MCF 10A (cell line): ENCODE results near the gene TNNI3K. TPM values are rescaled to one million over a fixed set of nuclear protein-coding genes. Genes with fewer than 3 reads are reported as not detected.

ENCODE experiments used
- BruUV-seq: library from RNA; stranded (reverse); fragments of 400-500 nt; replicated peaks from 2 replicates; lab custom pipeline; 2021; lab: Mats Ljungman, UMichigan
- CTCF ChIA-PET: fragments of 300-600 bp; sonication (Branson Sonifier 250); formaldehyde crosslinking; extraction: SDS; loops from one replicate; lab custom pipeline; 2021; ENCODE audit warnings: antibody characterized with exemption, inconsistent platforms; lab: Yijun Ruan, JAX
- POLR2A ChIA-PET: fragments of 300-600, 350-650 bp; sonication (Branson Sonifier 250); formaldehyde crosslinking; extraction: SDS; loops from one replicate; lab custom pipeline; 2020; ENCODE audit warnings: antibody characterized with exemption, inconsistent platforms; lab: Yijun Ruan, JAX
- DNase-seq: peaks from one replicate; pipeline ENCODE4 v3.0.0-alpha.2; 2018; ENCODE audit not compliant: unreplicated experiment
- H3K27ac Mint-ChIP-seq: one replicate; pipeline ENCODE4 v1.8.0; 2022; ENCODE audit warnings: mild to moderate bottlenecking, low read depth, mixed read lengths; ENCODE audit not compliant: unreplicated experiment
- H3K27me3 Mint-ChIP-seq: one replicate; pipeline ENCODE4 v1.8.0; 2022; ENCODE audit warnings: mixed read lengths; ENCODE audit not compliant: insufficient read depth, unreplicated experiment
- H3K36me3 Mint-ChIP-seq: one replicate; pipeline ENCODE4 v1.8.0; 2022; ENCODE audit warnings: mild to moderate bottlenecking, moderate library complexity, mixed read lengths; ENCODE audit not compliant: insufficient read depth, unreplicated experiment
- H3K4me1 Mint-ChIP-seq: one replicate; pipeline ENCODE4 v1.8.0; 2022; ENCODE audit warnings: mixed read lengths; ENCODE audit not compliant: insufficient read depth, unreplicated experiment
- H3K4me3 Mint-ChIP-seq: one replicate; pipeline ENCODE4 v1.8.0; 2022; ENCODE audit warnings: mild to moderate bottlenecking, moderate library complexity, mixed read lengths; ENCODE audit not compliant: unreplicated experiment
- H3K9me3 Mint-ChIP-seq: one replicate; pipeline ENCODE4 v1.8.0; 2022; ENCODE audit warnings: mixed read lengths; ENCODE audit not compliant: unreplicated experiment
- intact Hi-C: fragments of 100-400 bp; cut with micrococcal nuclease; formaldehyde crosslinking; loops from 2 replicates; pipeline ENCODE4 v1.14.1; 2022
- total RNA-seq: library from RNA; stranded (reverse); gene quantifications from 2 replicates; pipeline ENCODE4 v1.2.3, GENCODE V29; 2022
- TF ChIP-seq, protein P1 (sequence below): fragments of 200-600 bp; IDR thresholded peaks from one replicate; pipeline ENCODE4 v1.8.0; 2022; ENCODE audit warnings: antibody characterized with exemption, mild to moderate bottlenecking; ENCODE audit not compliant: unreplicated experiment

Gene TNNI3K
- total RNA-seq, 1 experiment from 2014 or later = not detected

DNA sequence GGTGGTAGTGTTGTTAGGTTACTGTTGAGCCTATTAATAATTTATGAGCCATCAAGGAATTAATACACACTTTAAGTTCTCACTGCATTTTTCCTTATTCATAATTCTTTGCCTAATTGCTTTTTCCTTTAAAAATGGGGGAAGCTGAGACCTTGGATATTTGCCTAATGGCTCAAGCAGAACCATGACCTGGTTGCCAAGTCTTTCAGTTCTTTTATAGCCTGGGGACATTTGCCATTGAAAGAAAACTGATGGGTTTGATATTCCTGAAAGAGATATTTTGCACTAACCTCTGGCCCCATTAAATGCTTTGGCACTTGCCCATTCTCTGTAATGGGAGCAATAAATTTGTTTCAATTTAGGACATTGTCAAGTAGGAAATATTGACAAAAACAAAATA is 295.7 kb downstream of the TNNI3K start:
- no peaks in the 10 kb centered on the region for H3K9me3 Mint-ChIP-seq
- no peak overlapping the region for H3K4me3 Mint-ChIP-seq
- no peak overlapping the region for H3K27ac Mint-ChIP-seq
- CTCF ChIA-PET = interaction anchor here (0.7 kb wide), 1 partner anchor 246 kb away, joined by 3 read pairs; no protein-coding TSS in a partner anchor
- POLR2A ChIA-PET = no interaction called here
- intact Hi-C loops = no loop called here
- TF ChIP-seq, protein P1, sequence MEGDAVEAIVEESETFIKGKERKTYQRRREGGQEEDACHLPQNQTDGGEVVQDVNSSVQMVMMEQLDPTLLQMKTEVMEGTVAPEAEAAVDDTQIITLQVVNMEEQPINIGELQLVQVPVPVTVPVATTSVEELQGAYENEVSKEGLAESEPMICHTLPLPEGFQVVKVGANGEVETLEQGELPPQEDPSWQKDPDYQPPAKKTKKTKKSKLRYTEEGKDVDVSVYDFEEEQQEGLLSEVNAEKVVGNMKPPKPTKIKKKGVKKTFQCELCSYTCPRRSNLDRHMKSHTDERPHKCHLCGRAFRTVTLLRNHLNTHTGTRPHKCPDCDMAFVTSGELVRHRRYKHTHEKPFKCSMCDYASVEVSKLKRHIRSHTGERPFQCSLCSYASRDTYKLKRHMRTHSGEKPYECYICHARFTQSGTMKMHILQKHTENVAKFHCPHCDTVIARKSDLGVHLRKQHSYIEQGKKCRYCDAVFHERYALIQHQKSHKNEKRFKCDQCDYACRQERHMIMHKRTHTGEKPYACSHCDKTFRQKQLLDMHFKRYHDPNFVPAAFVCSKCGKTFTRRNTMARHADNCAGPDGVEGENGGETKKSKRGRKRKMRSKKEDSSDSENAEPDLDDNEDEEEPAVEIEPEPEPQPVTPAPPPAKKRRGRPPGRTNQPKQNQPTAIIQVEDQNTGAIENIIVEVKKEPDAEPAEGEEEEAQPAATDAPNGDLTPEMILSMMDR = no peak
- H3K4me1 Mint-ChIP-seq = no peaks in the 10 kb centered on the region
- no peaks in the 10 kb centered on the region for H3K27me3 Mint-ChIP-seq
- BruUV-seq = no TSS peak
- no peak for DNase-seq
- H3K36me3 Mint-ChIP-seq = no peaks in the 10 kb centered on the region

DNA sequence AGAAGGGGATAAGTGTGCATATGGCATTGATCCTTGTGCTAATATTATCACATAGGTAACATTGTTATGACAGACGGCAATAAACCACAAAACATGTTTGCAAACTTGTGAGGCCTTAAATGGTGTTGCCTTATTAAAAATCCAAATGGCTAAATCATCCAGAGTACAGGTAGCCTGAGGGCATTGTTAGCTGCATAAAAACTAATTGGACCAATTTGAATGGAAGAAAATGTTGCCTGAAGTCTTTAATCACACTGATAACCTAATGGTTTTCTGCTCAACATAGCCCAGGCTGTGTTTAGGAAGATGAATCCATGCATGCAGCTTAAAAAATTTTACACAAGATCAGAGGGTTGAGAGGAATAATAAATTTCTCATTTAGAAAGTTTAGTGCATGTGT is 296.6 kb downstream of the TNNI3K start:
- BruUV-seq = no TSS peak
- Mint-ChIP-seq H3K27ac (no peak overlapping the region), H3K9me3 (no peaks in the 10 kb centered on the region), H3K27me3 (no peaks in the 10 kb centered on the region), H3K36me3 (no peaks in the 10 kb centered on the region), H3K4me3 (no peak overlapping the region), H3K4me1 (no peaks in the 10 kb centered on the region)
- no peak for DNase-seq
- ChIA-PET CTCF (no interaction called here), POLR2A (no interaction called here)
- intact Hi-C loops = no loop called here
- TF ChIP-seq, protein P1 = no peak

DNA sequence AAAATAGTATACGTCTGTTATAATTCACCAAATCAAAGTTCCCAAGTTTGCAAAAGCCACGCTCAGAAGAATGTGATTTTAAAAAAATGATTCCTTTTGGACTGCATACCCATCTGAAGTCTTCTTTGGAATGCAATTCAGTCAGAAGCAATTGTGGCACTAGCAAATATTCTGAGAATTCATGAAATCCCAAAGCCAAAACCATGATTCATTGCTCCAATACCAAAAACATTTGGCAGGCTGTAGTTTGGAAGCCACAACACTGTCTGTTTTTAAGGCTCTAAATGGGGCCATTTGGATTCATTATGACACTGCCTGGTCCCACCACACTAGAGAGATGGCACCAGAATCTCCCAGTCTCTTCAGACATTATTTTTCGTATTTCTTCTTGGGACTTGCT is 299.1 kb downstream of the TNNI3K start:
- Mint-ChIP-seq H3K27me3 (no peaks in the 10 kb centered on the region), H3K36me3 (no peaks in the 10 kb centered on the region), H3K4me1 (no peaks in the 10 kb centered on the region), H3K27ac (no peak overlapping the region), H3K9me3 (no peaks in the 10 kb centered on the region), H3K4me3 (no peak overlapping the region)
- no peak for DNase-seq
- no TSS peak for BruUV-seq
- TF ChIP-seq, protein P1 = no peak
- ChIA-PET POLR2A (no interaction called here), CTCF (no interaction called here)
- intact Hi-C loops = no loop called here

DNA sequence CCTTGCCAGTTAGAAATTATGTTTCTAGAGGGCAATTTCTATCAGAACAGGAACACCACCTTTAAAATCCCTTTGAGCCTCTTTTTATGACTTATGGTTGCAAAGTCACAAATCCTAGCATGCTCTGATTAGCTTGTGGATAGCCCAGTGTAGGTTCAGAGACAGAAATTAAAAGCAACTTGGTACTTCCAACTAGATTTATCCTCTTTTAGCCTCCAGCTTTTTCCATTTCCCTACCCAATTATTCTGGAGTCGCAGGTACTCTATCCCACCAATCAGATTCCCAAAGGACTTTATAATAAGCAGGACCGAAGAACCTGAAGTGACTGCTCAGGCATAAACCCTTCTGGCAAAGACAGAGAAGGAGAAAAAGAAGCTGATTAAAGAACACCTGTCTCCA is 310.6 kb downstream of the TNNI3K start:
- CTCF ChIA-PET = no interaction called here
- POLR2A ChIA-PET = interaction anchor here (0.7 kb wide), 1 partner anchor 75 kb away, joined by 3 read pairs; no protein-coding TSS in a partner anchor
- H3K27me3 Mint-ChIP-seq = no peaks in the 10 kb centered on the region
- TF ChIP-seq, protein P1 = no peak
- H3K27ac Mint-ChIP-seq = no peak overlapping the region
- no TSS peak for BruUV-seq
- DNase-seq = no peak
- no peaks in the 10 kb centered on the region for H3K36me3 Mint-ChIP-seq
- intact Hi-C loops = no loop called here
- no peak overlapping the region for H3K4me3 Mint-ChIP-seq
- no peaks in the 10 kb centered on the region for H3K9me3 Mint-ChIP-seq
- no peaks in the 10 kb centered on the region for H3K4me1 Mint-ChIP-seq
